H9 (cell line): Measurements from ENCODE around the gene TRIO. TPM values are rescaled to one million over a fixed set of nuclear protein-coding genes. Genes with fewer than 3 reads are reported as not detected.

Experiments used
- DNase-seq: peaks from one replicate; pipeline ENCODE4 v3.0.0-alpha.2; 2017
- H2AFZ ChIP-seq: one replicate; pipeline ENCODE4 v1.6.1; 2013; ENCODE audit warnings: mild to moderate bottlenecking, low read length, control low read depth, moderate library complexity
- H2AK5ac ChIP-seq: 2 replicates; pipeline ENCODE4 v1.6.1; 2013; ENCODE audit warnings: low read length, control low read depth, mixed read lengths; ENCODE audit not compliant: insufficient read length
- H2BK120ac ChIP-seq: one replicate; pipeline ENCODE4 v1.6.1; 2013; ENCODE audit warnings: low read depth, mild to moderate bottlenecking, low read length, control low read depth, inconsistent platforms; ENCODE audit not compliant: poor library complexity, severe bottlenecking
- H2BK12ac ChIP-seq: 2 replicates; pipeline ENCODE4 v1.6.1; 2013; ENCODE audit warnings: low read length, control low read depth, mixed read lengths, low read depth; ENCODE audit not compliant: insufficient read length
- H2BK15ac ChIP-seq: 2 replicates; pipeline ENCODE4 v1.6.1; 2013; ENCODE audit warnings: low read depth, low read length, control low read depth
- H2BK20ac ChIP-seq: one replicate; pipeline ENCODE4 v1.6.1; 2013; ENCODE audit warnings: low read depth, mild to moderate bottlenecking, low read length, control low read depth, inconsistent platforms; ENCODE audit not compliant: poor library complexity, severe bottlenecking
- H2BK5ac ChIP-seq: 2 replicates; pipeline ENCODE4 v1.6.1; 2013; ENCODE audit warnings: low read length, control low read depth, mixed read lengths; ENCODE audit not compliant: insufficient read length
- H3K14ac ChIP-seq: 2 replicates; pipeline ENCODE4 v1.6.1; 2013; ENCODE audit warnings: low read length, control low read depth; ENCODE audit not compliant: insufficient read depth
- H3K18ac ChIP-seq: 2 replicates; pipeline ENCODE4 v1.6.1; 2013; ENCODE audit warnings: low read depth, mild to moderate bottlenecking, mixed read lengths, low read length, control low read depth; ENCODE audit not compliant: insufficient read length
- H3K23ac ChIP-seq: 2 replicates; pipeline ENCODE4 v1.6.1; 2013; ENCODE audit warnings: low read length, control low read depth, mixed read lengths, low read depth; ENCODE audit not compliant: insufficient read length
- H3K23me2 ChIP-seq: 2 replicates; pipeline ENCODE4 v1.6.1; 2013; ENCODE audit warnings: low read depth, mild to moderate bottlenecking, mixed read lengths, low read length, control low read depth; ENCODE audit not compliant: insufficient read length, poor library complexity, severe bottlenecking
- H3K27ac ChIP-seq: 2 replicates; pipeline ENCODE4 v1.5.1; 2013; ENCODE audit warnings: low read length, control low read depth, mixed read lengths, low read depth; ENCODE audit not compliant: insufficient read length
- H3K27me3 ChIP-seq: 2 replicates; pipeline ENCODE4 v1.6.1; 2013; ENCODE audit warnings: low read length, control low read depth, inconsistent platforms; ENCODE audit not compliant: insufficient read depth
- H3K4ac ChIP-seq: 2 replicates; pipeline ENCODE4 v1.6.1; 2013; ENCODE audit warnings: low read depth, mild to moderate bottlenecking, control low read depth, inconsistent platforms, low read length, moderate library complexity
- H3K4me1 ChIP-seq: 2 replicates; pipeline ENCODE4 v1.6.1; 2013; ENCODE audit warnings: low read length, control low read depth, inconsistent platforms; ENCODE audit not compliant: insufficient read depth
- H3K4me2 ChIP-seq: 2 replicates; pipeline ENCODE4 v1.6.1; 2013; ENCODE audit warnings: low read length, control low read depth, mixed read lengths; ENCODE audit not compliant: insufficient read length, insufficient read depth
- H3K56ac ChIP-seq: 2 replicates; pipeline ENCODE4 v1.6.1; 2013; ENCODE audit warnings: low read depth, mild to moderate bottlenecking, mixed read lengths, low read length, control low read depth; ENCODE audit not compliant: insufficient read length
- H3K79me1 ChIP-seq: 2 replicates; pipeline ENCODE4 v1.6.1; 2013; ENCODE audit warnings: low read depth, mild to moderate bottlenecking, moderate library complexity, low read length, control low read depth, inconsistent platforms; ENCODE audit not compliant: insufficient read depth, poor library complexity, severe bottlenecking
- H3K79me2 ChIP-seq: 2 replicates; pipeline ENCODE4 v1.6.1; 2013; ENCODE audit warnings: low read length, control low read depth, inconsistent platforms; ENCODE audit not compliant: insufficient read depth
- H3K9ac ChIP-seq: 2 replicates; pipeline ENCODE4 v1.6.1; 2013; ENCODE audit warnings: low read length, control low read depth, mixed read lengths; ENCODE audit not compliant: insufficient read length; ENCODE audit errors: extremely low read depth
- H3K9me3 ChIP-seq: one replicate; pipeline ENCODE4 v1.6.1; 2013; ENCODE audit warnings: low read depth, low read length, inconsistent platforms; ENCODE audit not compliant: control insufficient read depth
- H3T11ph ChIP-seq: one replicate; pipeline ENCODE4 v1.6.1; 2013; ENCODE audit warnings: mild to moderate bottlenecking, low read length, control low read depth, inconsistent platforms
- H4K20me1 ChIP-seq: one replicate; pipeline ENCODE4 v1.6.1; 2013; ENCODE audit not compliant: control insufficient read depth, insufficient read length, insufficient read depth
- H4K5ac ChIP-seq: 2 replicates; pipeline ENCODE4 v1.6.1; 2013; ENCODE audit warnings: low read depth, mild to moderate bottlenecking, mixed read lengths, low read length, control low read depth; ENCODE audit not compliant: insufficient read length
- H4K8ac ChIP-seq: replicated peaks from 2 replicates; pipeline ENCODE4 v1.6.1; 2013; ENCODE audit warnings: low read length, control low read depth, mixed read lengths, low read depth; ENCODE audit not compliant: insufficient read length
- H4K91ac ChIP-seq: 2 replicates; pipeline ENCODE4 v1.6.1; 2013; ENCODE audit warnings: low read depth, mild to moderate bottlenecking, moderate library complexity, mixed read lengths, low read length, control low read depth; ENCODE audit not compliant: insufficient read length
- H3K27ac Mint-ChIP-seq, 3 experiments: 2 replicates in 2 of 3; 3 replicates in 1 of 3; pipeline ENCODE4 v1.8.0; 2020 to 2021; ENCODE audit warnings: mixed read lengths in 3 of 3, mild to moderate bottlenecking in 1 of 3, moderate library complexity in 1 of 3
- H3K27me3 Mint-ChIP-seq: 2 replicates; pipeline ENCODE4 v1.8.0; 2021; ENCODE audit warnings: low read depth, mild to moderate bottlenecking, moderate library complexity, mixed read lengths
- H3K36me3 Mint-ChIP-seq, 3 experiments: 2 replicates in 2 of 3; 3 replicates in 1 of 3; pipeline ENCODE4 v1.8.0; 2020 to 2021; ENCODE audit warnings: low read depth in 3 of 3, mixed read lengths in 3 of 3; ENCODE audit not compliant: insufficient read depth in 1 of 3
- H3K4me1 Mint-ChIP-seq, 2 experiments: 2 replicates each; pipeline ENCODE4 v1.8.0; 2020; ENCODE audit warnings: mixed read lengths in 2 of 2
- H3K4me3 Mint-ChIP-seq, 2 experiments: 2 replicates in 1 of 2; 3 replicates in 1 of 2; pipeline ENCODE4 v1.8.0; 2020 to 2021; ENCODE audit warnings: mild to moderate bottlenecking in 2 of 2, mixed read lengths in 2 of 2, moderate library complexity in 1 of 2
- H3K9me3 Mint-ChIP-seq, 2 experiments: 2 replicates in 1 of 2; 3 replicates in 1 of 2; pipeline ENCODE4 v1.8.0; 2020; ENCODE audit warnings: mild to moderate bottlenecking in 2 of 2, mixed read lengths in 2 of 2, moderate library complexity in 1 of 2
- WGBS: extraction: QIAGEN DNeasy Blood & Tissue Kit; methylation state at CpG from one replicate; pipeline ENCODE4 v1.1.7; 2013; ENCODE audit warnings: missing lambda C conversion rate, low lambda C conversion rate, mixed read lengths; ENCODE audit not compliant: insufficient read length; ENCODE audit errors: extremely low coverage; 5-methylcytosine and 5-hydroxymethylcytosine counted together
- total RNA-seq: library from RNA; stranded (reverse); gene quantifications from 2 replicates; pipeline ENCODE4 v1.2.1, GENCODE V29; 2021
- TF ChIP-seq, protein P1 (sequence below): fragments of 200-600 bp; sonication (generic); conservative IDR thresholded peaks from 3 replicates; pipeline ENCODE4 v1.8.0; 2021; ENCODE audit warnings: antibody characterized with exemption, mild to moderate bottlenecking

The TRIO gene
- total RNA-seq, 1 experiment from 2014 or later: 87.8 TPM

GRCh38 chr5:14551211-14551610 is 408.1 kb downstream of the TRIO start:
- Histone ChIP-seq H4K91ac (no peak overlapping the region), H3K27me3 (no peaks in the 10 kb centered on the region), H3K79me1 (no peaks in the 10 kb centered on the region), H3K9ac (no peak overlapping the region), H2AK5ac (no peak overlapping the region), H2BK5ac (no peak overlapping the region), H3K4ac (no peak overlapping the region), H2BK12ac (no peak overlapping the region), H4K8ac (no peak overlapping the region), H3T11ph (no peak overlapping the region), H2BK20ac (no peak overlapping the region), H3K23ac (no peak overlapping the region), H2BK15ac (no peak overlapping the region), H3K23me2 (no peaks in the 10 kb centered on the region), H3K56ac (no peak overlapping the region), H2AFZ (no peak overlapping the region), H3K14ac (no peak overlapping the region), H3K4me1 (no peaks in the 10 kb centered on the region), H3K4me2 (no peak overlapping the region), H3K18ac (no peak overlapping the region), H4K5ac (no peak overlapping the region), H3K79me2 (no peaks in the 10 kb centered on the region), H4K20me1 (no peaks in the 10 kb centered on the region), H3K9me3 (no peaks in the 10 kb centered on the region), H2BK120ac (no peak overlapping the region), H3K27ac (no peak overlapping the region)
- Mint-ChIP-seq H3K4me1 (no peaks in the 10 kb centered on the region), H3K4me3 (no peak overlapping the region), H3K36me3 (no peaks in the 10 kb centered on the region), H3K27me3 (no peaks in the 10 kb centered on the region; the same call in 1 of the 2 replicates), H3K27ac (no peak overlapping the region), H3K9me3 (no peaks in the 10 kb centered on the region; a peak in 1 of 5 replicates)
- WGBS: no CpG with 5 or more reads among the region's 3 CpGs
- DNase-seq: no peak
- TF ChIP-seq, protein P1, sequence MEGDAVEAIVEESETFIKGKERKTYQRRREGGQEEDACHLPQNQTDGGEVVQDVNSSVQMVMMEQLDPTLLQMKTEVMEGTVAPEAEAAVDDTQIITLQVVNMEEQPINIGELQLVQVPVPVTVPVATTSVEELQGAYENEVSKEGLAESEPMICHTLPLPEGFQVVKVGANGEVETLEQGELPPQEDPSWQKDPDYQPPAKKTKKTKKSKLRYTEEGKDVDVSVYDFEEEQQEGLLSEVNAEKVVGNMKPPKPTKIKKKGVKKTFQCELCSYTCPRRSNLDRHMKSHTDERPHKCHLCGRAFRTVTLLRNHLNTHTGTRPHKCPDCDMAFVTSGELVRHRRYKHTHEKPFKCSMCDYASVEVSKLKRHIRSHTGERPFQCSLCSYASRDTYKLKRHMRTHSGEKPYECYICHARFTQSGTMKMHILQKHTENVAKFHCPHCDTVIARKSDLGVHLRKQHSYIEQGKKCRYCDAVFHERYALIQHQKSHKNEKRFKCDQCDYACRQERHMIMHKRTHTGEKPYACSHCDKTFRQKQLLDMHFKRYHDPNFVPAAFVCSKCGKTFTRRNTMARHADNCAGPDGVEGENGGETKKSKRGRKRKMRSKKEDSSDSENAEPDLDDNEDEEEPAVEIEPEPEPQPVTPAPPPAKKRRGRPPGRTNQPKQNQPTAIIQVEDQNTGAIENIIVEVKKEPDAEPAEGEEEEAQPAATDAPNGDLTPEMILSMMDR: no peak
